Measurements from ENCODE around the gene NEB.
"Not testable (repeated sequence)": the region's sequence is repeated elsewhere in the genome, so short reads cannot be mapped to it uniquely, and the experiment has no call there.

NEB gene

DNA sequence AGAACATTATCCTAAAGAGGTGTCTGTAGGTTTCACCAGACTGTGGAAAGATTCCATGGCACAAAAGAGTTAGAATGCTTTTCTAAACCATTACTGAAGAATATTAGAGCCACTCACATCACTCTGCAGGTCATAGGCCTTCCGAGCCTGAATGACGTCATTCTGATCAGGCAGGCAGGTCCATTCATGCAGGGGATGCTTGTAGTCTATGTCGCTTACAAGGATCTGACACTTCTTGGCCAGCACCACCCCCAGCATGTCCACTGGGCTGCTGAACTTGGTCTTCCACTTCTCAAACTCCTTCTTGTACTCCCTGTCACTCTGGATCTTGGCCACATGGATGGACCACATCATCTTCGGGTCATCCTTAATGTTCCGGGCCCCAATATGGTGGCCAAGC, 120.1 kb downstream of the NEB start:
- no peak for DNase-seq

DNA sequence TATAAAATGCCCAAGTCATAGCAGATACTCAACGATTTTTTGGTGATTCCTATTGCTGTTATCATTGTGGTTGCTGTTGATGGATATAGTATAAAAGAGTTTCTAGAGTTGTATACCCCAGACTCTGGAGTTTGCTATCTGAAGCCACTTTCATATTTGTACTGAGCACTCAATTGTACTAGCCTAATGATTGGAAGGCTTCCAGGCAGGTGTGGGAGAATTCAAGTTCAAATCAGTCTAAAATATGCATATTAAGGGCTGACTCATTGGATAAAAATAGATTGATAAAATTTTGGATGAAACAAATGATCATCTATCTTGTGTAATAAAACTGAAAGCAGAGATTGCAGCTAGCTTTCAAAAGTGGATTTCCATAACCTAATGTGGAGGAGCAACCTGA, 122.9 kb downstream of the NEB start:
- DNase-seq, result peak in 3 of 56 donors; percentile 3 to 16 (median 8)

DNA sequence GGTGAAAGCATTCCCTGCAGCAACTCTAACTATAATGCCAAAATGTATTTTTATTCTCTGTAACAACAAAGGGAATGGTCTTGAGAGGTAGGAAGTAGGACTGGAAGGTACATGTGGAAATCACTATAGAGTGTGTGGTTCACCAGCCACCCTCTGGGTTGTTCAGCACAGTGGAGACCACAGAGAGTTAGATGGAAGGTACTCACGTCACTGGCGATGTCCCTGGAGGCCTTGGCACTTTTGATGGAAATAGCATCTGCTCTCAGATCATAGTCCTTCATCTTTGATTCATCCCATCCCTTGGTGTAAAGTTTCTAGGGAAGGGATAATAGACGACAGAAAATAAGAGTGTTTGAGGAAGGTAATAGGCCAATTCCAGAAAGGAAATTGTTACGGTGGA, 124.0 kb downstream of the NEB start:
- DNase-seq, result no peak

DNA sequence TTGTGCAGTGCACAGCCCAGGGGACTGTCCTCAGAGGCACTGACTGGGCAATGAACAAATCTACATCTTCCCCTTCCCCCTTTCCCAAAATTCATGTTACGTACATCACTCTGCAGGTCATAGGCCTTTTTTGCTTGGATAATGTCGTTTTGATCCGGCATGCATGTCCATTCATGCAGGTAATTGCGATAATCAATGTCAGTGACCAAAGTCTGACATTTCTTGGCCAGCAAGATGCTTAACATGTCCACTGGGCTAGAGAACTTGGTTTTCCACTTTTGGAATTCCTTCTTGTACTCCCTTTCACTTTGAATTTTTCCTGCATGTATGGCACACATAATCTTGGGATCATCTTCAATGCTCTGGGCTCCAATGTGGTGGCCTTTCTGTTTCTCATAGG, 124.6 kb downstream of the NEB start:
- DNase-seq, result no peak

DNA sequence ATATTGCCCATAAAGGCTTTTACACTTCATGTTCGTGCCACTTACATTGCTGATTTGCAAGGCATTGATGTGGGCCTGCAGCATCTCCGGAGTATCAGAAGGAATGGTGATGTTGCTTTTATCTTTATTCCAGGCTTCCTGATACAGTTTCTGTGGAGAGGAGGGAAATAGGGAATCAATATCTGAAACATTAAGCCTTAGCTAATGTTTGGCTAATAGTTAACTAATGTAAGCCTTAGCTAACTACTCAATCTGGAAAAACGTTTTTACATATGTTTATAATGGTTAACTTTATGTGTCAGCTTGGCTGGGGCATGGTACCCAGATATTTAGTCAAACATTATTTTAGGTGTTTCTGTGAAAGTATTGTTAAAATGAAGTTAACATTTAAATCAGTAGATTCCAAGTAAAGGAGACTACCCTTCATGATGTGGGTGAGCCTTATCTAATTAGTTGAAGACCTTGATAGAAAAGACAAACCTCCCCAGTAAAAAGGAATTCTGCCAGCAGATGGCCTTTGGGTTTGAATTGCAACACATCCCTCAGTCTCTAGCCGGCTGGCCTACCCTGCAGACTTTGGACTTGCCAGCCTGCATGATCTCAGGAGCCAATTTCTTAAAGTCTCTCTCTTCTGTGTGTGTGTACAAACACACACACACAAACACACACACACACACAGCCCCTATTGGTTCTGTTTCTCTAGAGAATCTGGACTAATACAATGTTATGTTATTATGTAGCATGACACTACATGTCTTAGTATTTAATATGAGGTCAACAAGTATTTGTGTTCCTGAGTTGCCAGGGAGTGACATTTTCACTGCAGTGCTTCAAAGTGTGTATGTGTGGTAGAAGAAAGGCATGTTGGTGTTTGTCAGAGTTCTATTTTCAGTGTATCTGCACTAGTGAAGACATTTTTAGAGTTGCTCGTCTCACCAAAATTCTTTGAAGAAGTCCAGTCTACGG, 126.5 kb downstream of the NEB start:
- not testable (repeated sequence) for DNase-seq

DNA sequence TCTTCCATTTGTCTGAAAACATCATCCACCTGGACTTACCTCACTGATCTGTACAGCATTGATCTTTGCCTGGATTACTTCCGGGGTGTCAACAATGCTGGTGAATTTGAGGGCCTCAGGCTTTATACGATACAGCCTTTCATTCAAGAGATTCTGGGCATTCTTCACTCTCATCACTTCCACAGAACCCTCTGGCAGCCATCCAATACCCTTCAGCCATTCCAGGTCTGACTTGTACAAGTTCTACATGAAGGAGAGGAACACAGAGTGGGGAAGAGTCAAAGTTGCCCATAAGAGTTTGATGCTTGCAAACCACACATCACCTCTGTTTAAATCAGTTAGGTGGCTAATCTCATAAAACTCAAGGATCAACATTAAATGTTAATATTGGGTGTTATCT, 130.7 kb downstream of the NEB start:
- DNase-seq, result not testable (repeated sequence)

DNA sequence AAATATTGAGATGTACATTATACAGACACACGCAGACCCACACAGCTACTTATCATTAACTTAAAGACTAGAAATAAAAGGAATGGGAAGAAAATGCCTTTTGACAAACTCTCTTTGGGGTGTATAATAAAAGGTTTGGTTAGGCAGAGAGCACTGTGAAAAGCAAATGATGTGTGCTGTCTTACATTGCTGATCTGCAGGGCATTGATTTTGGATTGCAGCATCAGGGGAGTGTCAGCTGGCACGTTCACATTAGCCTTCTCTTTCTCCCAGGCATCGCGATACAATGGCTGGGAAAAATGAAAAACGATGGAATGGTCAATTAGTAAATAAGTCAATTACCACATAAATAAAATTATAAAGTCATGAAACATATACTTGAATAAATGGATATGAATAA, 131.9 kb downstream of the NEB start:
- DNase-seq, result not testable (repeated sequence)

DNA sequence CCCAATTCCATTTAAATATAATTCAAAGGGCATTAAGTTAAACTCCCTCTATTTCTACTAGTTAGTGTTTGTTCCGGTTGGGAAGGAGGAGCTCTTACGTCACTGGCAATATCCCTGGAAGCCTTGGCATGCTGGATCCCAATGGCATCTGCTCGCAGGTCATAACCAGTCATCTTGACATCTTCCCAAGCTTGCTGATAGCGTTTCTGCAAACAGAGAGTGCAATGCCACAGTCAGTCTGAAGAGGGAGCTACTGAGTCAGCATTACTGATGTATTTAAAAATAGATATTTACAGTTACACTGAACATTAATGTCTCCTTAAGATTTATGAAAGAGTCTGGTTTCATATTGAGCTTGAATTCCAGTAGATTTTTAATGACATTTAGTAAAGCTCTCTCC, 132.5 kb downstream of the NEB start:
- not testable (repeated sequence) for DNase-seq

DNA sequence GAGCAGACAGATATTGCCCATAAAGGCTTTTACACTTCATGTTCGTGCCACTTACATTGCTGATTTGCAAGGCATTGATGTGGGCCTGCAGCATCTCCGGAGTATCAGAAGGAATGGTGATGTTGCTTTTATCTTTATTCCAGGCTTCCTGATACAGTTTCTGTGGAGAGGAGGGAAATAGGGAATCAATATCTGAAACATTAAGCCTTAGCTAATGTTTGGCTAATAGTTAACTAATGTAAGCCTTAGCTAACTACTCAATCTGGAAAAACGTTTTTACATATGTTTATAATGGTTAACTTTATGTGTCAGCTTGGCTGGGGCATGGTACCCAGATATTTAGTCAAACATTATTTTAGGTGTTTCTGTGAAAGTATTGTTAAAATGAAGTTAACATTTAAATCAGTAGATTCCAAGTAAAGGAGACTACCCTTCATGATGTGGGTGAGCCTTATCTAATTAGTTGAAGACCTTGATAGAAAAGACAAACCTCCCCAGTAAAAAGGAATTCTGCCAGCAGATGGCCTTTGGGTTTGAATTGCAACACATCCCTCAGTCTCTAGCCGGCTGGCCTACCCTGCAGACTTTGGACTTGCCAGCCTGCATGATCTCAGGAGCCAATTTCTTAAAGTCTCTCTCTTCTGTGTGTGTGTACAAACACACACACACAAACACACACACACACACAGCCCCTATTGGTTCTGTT, 137.2 kb downstream of the NEB start:
- not testable (repeated sequence) for DNase-seq

DNA sequence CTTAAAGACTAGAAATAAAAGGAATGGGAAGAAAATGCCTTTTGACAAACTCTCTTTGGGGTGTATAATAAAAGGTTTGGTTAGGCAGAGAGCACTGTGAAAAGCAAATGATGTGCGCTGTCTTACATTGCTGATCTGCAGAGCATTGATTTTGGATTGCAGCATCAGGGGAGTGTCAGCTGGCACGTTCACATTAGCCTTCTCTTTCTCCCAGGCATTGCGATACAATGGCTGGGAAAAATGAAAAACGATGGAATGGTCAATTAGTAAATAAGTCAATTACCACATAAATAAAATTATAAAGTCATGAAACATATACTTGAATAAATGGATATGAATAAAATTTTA, 142.4 kb downstream of the NEB start:
- not testable (repeated sequence) for DNase-seq

DNA sequence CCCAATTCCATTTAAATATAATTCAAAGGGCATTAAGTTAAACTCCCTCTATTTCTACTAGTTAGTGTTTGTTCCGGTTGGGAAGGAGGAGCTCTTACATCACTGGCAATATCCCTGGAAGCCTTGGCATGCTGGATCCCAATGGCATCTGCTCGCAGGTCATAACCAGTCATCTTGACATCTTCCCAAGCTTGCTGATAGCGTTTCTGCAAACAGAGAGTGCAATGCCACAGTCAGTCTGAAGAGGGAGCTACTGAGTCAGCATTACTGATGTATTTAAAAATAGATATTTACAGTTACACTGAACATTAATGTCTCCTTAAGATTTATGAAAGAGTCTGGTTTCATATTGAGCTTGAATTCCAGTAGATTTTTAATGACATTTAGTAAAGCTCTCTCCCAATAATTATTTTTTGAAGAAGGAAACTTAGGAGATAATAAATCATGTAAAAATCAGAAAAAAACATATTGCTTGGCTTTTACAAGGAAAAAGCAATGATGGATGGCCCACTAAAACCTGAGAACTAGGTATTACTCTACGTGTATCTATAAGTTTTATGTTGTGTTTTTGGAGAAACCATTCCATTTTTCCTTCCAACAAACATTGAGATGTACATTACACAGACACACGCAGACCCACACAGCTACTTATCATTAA, 142.9 kb downstream of the NEB start:
- not testable (repeated sequence) for DNase-seq

DNA sequence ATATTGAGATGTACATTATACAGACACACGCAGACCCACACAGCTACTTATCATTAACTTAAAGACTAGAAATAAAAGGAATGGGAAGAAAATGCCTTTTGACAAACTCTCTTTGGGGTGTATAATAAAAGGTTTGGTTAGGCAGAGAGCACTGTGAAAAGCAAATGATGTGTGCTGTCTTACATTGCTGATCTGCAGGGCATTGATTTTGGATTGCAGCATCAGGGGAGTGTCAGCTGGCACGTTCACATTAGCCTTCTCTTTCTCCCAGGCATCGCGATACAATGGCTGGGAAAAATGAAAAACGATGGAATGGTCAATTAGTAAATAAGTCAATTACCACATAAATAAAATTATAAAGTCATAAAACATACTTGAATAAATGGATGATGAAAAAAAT, 153.0 kb downstream of the NEB start:
- not testable (repeated sequence) for DNase-seq

DNA sequence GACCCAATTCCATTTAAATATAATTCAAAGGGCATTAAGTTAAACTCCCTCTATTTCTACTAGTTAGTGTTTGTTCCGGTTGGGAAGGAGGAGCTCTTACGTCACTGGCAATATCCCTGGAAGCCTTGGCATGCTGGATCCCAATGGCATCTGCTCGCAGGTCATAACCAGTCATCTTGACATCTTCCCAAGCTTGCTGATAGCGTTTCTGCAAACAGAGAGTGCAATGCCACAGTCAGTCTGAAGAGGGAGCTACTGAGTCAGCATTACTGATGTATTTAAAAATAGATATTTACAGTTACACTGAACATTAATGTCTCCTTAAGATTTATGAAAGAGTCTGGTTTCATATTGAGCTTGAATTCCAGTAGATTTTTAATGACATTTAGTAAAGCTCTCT, 153.6 kb downstream of the NEB start:
- not testable (repeated sequence) for DNase-seq

DNA sequence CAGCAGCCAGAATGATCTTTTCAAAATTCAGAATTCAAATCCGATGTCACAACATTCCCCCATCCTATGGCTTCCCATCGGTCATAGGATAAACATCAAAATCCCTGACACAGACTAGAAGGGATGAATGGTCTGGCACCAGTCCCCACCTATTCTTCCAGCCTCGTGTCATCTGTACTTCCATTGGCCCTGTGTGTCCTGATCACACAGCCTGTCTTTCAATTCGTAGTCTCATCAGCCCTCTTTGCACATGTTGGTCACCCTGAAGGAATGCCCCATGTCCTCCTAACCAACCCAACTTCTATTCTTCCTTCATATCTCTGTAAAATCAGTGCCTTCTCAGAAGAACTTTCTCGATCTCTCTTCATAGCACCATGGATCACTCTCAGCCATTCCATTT, 157.2 kb downstream of the NEB start:
- no peak for DNase-seq

DNA sequence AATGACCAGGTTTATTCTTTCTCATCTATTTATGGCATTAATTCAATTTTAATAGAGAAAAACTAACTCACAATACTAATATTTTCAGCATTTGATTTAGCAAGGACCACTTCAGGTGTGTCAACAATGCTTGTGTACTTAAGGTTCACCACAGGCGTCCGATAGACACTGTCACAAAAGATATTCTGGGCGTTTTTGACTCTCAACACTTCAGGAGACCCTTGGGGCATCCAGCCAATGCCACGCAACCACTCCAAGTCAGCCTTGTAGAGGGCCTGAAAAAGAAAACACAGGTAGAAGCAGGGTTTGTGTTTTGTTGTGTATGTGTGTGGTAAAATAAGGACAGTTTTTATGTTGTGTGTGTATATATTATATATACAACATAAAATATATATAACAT, 158.2 kb downstream of the NEB start:
- no peak for DNase-seq

DNA sequence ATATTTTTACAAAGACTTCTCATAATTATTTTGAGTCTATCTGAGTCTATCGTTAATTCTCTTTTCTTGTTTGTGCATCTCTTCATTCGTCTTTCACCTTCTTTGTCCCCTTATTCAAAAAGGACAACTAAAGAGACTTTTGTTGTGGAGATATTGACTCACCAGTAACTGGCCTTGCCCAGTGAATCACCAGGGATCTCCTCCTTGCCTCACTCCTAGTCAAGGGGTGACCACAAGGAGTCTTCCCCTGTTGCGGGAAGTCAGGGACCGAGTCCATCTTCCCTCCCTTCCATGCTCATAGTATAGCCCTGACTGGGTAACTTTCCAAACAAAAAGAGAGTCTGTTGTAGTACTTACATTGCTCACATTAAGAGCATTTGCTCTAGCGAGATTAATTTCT, 158.9 kb downstream of the NEB start:
- no peak for DNase-seq

DNA sequence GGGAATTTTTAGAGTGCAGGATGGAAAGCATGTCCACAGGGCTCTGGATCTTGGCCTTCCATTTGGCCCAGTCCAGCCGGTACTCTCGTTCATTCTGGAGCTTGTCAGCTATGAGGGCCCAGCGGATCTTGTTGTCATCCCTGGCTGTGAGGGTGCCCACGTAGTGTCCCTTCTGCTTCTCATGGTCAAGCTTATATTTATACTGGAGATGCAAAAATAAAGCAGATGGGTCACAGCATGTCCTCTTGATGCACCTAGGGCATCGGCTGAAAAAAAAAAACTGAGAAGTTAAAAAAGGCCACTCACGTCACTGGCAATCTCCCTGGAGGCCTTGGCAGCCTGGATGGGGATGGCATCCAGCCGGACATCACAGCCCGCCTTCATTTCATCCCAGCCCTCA, 164.1 kb downstream of the NEB start:
- no peak for DNase-seq

DNA sequence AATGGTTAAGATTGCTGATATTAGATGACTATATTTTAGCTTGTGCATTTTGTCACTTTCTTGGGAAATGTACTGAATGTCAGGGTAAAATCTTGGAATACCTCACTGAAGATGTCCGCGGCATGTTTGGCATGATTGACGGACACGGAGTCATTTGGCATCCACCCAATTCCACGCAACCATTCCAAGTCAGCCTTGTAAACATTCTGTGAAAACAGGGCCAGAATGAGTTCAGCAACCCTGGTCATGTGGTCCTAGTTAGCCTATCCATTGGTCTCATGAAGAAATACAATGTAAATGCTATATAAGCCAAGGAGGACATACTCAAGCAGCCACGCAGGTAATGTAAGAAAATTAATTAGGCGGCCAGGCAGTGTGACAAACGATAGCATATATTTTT, 165.1 kb downstream of the NEB start:
- DNase-seq, result no peak

DNA sequence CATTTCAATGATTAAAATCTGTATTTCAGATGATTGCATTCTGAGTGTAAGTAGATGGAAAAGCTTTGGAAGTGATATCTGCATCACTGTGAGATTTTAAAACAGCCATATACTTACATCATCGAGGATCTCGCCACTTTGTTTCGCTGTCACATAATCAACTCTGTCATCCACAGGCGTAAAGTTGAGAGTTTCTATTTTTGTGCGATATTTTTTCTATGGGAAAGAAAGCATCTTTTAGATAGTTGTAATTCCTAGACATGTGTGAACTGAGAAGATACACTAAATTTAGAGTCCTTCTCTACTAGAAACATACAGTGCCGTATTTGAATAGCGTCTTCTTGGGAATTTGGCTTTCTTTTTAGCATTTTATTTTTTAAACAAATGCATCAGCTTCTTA, 165.8 kb downstream of the NEB start:
- no peak for DNase-seq

DNA sequence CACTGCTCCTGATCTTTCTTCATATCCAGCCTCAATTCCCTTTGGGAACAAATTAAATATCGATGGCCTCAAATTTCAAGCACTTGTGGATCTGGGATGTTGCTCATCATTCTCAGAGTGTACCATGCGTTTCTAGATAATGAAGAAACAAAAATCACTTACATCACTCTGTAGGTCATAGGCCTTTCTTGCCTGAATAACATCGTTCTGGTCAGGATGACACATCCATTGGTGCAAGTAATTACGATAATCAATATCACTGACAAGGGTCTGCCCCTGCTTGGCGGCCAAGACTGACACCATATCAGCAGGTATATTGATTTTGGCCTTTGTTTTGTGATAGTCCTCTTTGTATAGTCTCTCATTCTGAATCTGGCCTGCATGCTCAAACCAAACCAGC, 167.3 kb downstream of the NEB start:
- DNase-seq, result no peak

DNA sequence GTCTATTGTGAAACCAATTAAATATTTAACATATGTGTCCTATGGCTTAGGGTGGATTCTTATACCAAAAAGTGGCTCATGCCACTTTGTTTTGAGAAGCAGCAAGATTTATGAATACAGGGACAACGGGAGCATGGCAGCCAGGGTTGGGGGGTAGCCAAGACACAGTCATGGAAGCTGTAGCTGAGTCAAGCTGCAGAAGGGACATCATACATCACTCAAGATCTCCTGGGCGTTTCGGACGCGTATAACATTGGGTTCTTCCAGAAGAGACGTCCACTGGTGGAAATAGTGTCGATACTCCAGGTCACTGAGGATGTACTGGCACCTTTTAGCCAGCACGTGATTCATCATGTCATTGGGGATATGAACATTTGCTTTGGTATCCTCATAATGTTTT, 171.9 kb downstream of the NEB start:
- DNase-seq, result no peak

DNA sequence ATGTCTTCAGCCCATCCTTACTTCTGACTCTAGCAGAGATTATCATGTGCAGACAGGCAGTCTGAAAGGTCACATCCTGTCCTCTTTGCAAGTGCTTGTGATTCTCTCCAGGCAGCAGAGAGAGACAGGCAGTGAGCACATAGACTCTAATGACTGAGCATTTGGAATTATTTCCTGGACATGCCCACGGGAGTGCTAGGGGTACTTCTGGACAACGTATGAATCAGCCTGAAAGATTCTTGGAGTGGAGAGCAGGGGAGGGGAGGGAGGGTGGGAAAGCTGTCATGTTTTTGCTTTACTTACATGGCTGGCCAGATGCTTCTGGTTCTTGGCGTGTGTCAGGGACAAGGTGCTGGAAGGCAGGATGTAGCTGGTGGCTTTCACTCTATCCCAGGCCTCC, 174.0 kb downstream of the NEB start:
- no peak for DNase-seq
